GM10248 (cell line): ENCODE data around the gene RANBP17.
A peak's percentile ranks its signal among the peaks of the same experiment; 100 is the strongest.

Experiments
- CTCF ChIA-PET: fragments of 300-600 bp; sonication (Branson Sonifier 250); formaldehyde crosslinking; extraction: SDS; loops from one replicate; lab custom pipeline; 2021; ENCODE audit warnings: antibody characterized with exemption; lab: Yijun Ruan, JAX
- POLR2A ChIA-PET: fragments of 350-650 bp; sonication (Branson Sonifier 250); formaldehyde crosslinking; extraction: SDS; loops from one replicate; lab custom pipeline; 2020; ENCODE audit warnings: antibody characterized with exemption; lab: Yijun Ruan, JAX
- DNase-seq: peaks from one replicate; pipeline ENCODE4 v3.0.0; 2012; ENCODE audit errors: extremely low spot score
- CTCF ChIP-seq: IDR thresholded peaks from 2 replicates; pipeline ENCODE4 v1.5.1; 2012; ENCODE audit warnings: mild to moderate bottlenecking, low read depth; ENCODE audit errors: extremely low read depth, missing control alignments, control extremely low read depth

RANBP17 gene

GRCh38 chr5:170861917-170862766 is at the start of gene RANBP17:
TSS of gene RANBP17 (plus strand) at chr5:170862018.
- POLR2A ChIA-PET = no interaction called here
- CTCF ChIA-PET = no interaction called here
- DNase-seq = peak; percentile 39
- no peak for TF ChIP-seq CTCF

- TF ChIP-seq CTCF = no peak
- CTCF ChIA-PET = no interaction called here
- POLR2A ChIA-PET = no interaction called here
- no peak for DNase-seq
Measured at GRCh38 chr5:170813231-170813630, 48.6 kb upstream of the RANBP17 start.

GRCh38 chr5:170817195-170817594 is 44.6 kb upstream of the RANBP17 start:
- no peak for TF ChIP-seq CTCF
- no peak for DNase-seq
- ChIA-PET POLR2A (no interaction called here), CTCF (interaction anchor here (1.0 kb wide), 1 partner anchor 407 kb away, joined by 3 read pairs; no protein-coding TSS in a partner anchor)

GRCh38 chr5:170818232-170818631 is 43.6 kb upstream of the RANBP17 start:
- ChIA-PET CTCF (no interaction called here), POLR2A (no interaction called here)
- no peak for TF ChIP-seq CTCF
- no peak for DNase-seq

GRCh38 chr5:170819824-170820223 is 42.0 kb upstream of the RANBP17 start:
- ChIA-PET CTCF (interaction anchor here (1.0 kb wide), 1 partner anchor 13 kb away, joined by 3 read pairs; no protein-coding TSS in a partner anchor), POLR2A (no interaction called here)
- TF ChIP-seq CTCF = no peak
- no peak for DNase-seq

GRCh38 chr5:170821257-170821800 is 40.5 kb upstream of the RANBP17 start:
- CTCF ChIA-PET = no interaction called here
- POLR2A ChIA-PET = no interaction called here
- no peak for TF ChIP-seq CTCF
- DNase-seq = no peak
